Measurements from ENCODE around the gene CCDC61. TPM values are rescaled to one million over a fixed set of nuclear protein-coding genes. Genes with fewer than 3 reads are reported as not detected.

The CCDC61 gene
- 11.8 and 12.0 TPM in 2 replicates for total RNA-seq

- peak; percentile 100 for DNase-seq (ENCODE audit: extremely low read depth, low read depth, low spot score)
Observed at GRCh38 chr19:45994998-45995714, at the start of gene CCDC61. TSS of gene CCDC61 (plus strand) at chr19:45995467. CDS start at chr19:46003019, 7,552 bp downstream.

- DNase-seq (ENCODE audit: extremely low read depth, low read depth, low spot score), result no peak
Observed at GRCh38 chr19:45947926-45948325, 47.3 kb upstream of the CCDC61 start.

- DNase-seq (ENCODE audit: extremely low read depth, low read depth, low spot score), result no peak
Observed at GRCh38 chr19:45952341-45952685, 43.0 kb upstream of the CCDC61 start.

- no peak for DNase-seq (ENCODE audit: extremely low read depth, low read depth, low spot score)
Observed at GRCh38 chr19:45952686-45953505, 42.4 kb upstream of the CCDC61 start.

GRCh38 chr19:45953676-45954075 is 41.6 kb upstream of the CCDC61 start:
- DNase-seq (ENCODE audit: extremely low read depth, low read depth, low spot score), result no peak

- no peak for DNase-seq (ENCODE audit: extremely low read depth, low read depth, low spot score)
Observed at GRCh38 chr19:45954156-45954555, 41.1 kb upstream of the CCDC61 start.

- peak; percentile 76 for DNase-seq (ENCODE audit: extremely low read depth, low read depth, low spot score)
Observed at GRCh38 chr19:45955905-45956608, 39.2 kb upstream of the CCDC61 start.

- DNase-seq (ENCODE audit: extremely low read depth, low read depth, low spot score), result no peak
Observed at GRCh38 chr19:45958320-45958719, 36.9 kb upstream of the CCDC61 start.

- DNase-seq (ENCODE audit: extremely low read depth, low read depth, low spot score), result no peak
Observed at GRCh38 chr19:45958769-45959516, 36.3 kb upstream of the CCDC61 start.

- no peak for DNase-seq (ENCODE audit: extremely low read depth, low read depth, low spot score)
Observed at GRCh38 chr19:45959517-45960025, 35.7 kb upstream of the CCDC61 start.

GRCh38 chr19:45960595-45961235 is 34.6 kb upstream of the CCDC61 start:
- no peak for DNase-seq (ENCODE audit: extremely low read depth, low read depth, low spot score)

- no peak for DNase-seq (ENCODE audit: extremely low read depth, low read depth, low spot score)
Observed at GRCh38 chr19:45962021-45962420, 33.2 kb upstream of the CCDC61 start.

- no peak for DNase-seq (ENCODE audit: extremely low read depth, low read depth, low spot score)
Observed at GRCh38 chr19:45967246-45967645, 28.0 kb upstream of the CCDC61 start.

GRCh38 chr19:45968626-45969025 is 26.6 kb upstream of the CCDC61 start:
- DNase-seq (ENCODE audit: extremely low read depth, low read depth, low spot score), result no peak

- no peak for DNase-seq (ENCODE audit: extremely low read depth, low read depth, low spot score)
Observed at GRCh38 chr19:45969676-45970075, 25.6 kb upstream of the CCDC61 start.

- DNase-seq (ENCODE audit: extremely low read depth, low read depth, low spot score), result no peak
Observed at GRCh38 chr19:45971260-45971902, 23.9 kb upstream of the CCDC61 start.

- no peak for DNase-seq (ENCODE audit: extremely low read depth, low read depth, low spot score)
Observed at GRCh38 chr19:45972081-45972946, 23.0 kb upstream of the CCDC61 start.

- DNase-seq (ENCODE audit: extremely low read depth, low read depth, low spot score), result no peak
Observed at GRCh38 chr19:45972947-45973540, 22.2 kb upstream of the CCDC61 start.
